HG02840 (cell line): ENCODE results near the gene CLSTN1.

Source experiments
- ATAC-seq: cut with Tn5 transposase; IDR thresholded peaks from one replicate; pipeline ENCODE4 v1.9.1; 2021; ENCODE audit warnings: mild to moderate bottlenecking, moderate library complexity, moderate number of reproducible peaks; ENCODE audit not compliant: unreplicated experiment, low FRiP score

CLSTN1 gene

DNA sequence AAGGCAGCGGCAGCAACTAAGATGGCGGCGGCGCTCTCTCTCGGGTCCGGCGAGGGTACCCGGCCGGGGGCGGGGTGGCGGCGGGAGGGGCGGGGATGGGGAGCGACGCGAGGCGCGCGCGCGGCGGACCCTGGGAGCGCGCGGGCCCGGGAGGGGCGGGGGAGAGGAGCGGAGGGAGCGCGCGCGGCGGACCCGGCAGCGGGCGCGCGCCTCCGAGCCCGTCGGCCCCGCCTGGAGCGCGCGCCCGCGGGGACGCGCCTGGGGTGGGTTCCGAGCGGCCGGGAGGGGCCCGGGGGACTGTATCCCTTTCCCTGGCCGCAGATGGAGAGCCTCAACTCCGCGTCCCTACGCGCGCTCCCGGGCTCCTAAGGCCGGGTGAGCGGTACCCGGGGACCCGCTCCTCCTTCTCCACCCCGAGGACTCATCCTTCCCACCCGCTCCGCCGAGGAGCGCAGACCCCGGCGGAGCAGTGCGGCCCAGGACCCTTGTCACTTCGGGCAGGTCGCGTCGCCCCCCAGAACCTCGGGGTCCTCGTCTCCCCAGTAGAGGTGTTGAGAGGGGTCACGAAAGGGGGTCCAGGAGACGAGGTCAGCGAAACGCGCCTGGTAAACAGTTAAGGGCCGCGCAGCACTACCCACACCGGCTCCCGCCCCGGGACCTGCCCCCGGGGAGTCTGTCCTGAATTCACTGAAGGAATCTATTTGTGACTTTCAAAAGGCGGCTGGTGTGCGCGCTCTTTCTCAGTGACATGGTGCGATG is at the start of gene CLSTN1:
TSS of gene CLSTN1 (minus strand) at position 23 of the 759 bp plus-strand sequence. CDS start 232 bp downstream, outside the sequence.
- ATAC-seq: peak; percentile 46

DNA sequence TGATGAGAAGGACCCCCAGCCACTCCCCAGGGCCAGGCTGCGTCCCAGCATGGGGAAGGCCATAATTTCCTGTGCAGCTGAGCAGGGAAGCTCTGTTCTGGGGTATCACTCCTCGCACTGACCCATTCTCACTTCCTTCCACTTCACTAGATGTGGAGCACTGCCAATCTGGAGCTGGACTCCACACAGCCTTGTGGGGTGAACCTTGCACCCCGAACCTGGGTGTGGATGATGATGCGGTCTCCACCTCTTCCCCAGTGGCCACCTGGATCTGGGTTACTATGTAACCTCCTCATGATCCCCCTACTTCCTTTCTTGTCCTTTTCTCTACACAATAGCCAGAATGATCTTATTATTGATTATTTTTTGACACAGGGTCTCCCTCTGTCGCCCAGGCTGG is 49.6 kb upstream of the CLSTN1 start:
- ATAC-seq: no peak

- no peak for ATAC-seq
Observed at GRCh38 chr1:9872430-9873165, 48.8 kb upstream of the CLSTN1 start.

DNA sequence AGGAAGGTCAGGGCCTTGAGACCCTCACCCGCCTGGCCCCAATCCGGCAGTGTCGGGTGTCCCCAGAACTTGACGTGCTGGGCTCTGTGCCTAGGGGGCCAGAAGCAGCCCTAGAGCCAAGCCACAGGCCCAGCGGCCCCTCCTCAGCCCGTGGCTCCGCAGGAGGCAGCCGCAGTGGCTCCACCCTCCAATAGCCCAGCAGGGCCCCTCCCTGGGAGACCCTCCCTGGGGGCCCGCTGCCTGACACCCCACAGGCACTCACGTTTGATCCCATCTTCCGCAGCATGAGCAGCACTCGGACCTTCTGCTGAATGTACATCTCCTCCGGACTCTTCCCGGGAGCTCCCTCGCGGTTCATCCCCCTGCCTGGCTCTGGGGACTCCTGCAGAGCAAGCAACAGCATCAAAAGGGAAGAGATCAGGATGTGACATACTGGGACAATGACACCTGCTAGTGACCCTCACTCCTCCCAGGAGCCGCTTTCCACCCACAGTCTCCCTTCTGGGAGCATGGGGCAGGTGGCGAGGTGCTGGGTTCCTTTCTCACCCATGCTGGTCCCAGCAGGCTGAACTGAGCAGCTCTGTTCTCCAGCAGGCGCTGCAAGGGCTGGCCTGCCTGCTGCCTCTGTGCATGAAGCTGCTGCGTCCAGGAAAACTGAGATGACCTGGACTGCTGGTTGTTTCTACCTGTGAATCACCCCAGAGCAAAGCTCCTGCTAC is 48.1 kb upstream of the CLSTN1 start:
- no peak for ATAC-seq

GRCh38 chr1:9871021-9871420 is 47.3 kb upstream of the CLSTN1 start:
- no peak for ATAC-seq

- no peak for ATAC-seq
Observed at GRCh38 chr1:9870572-9870971, 46.8 kb upstream of the CLSTN1 start.

GRCh38 chr1:9869831-9870251 is 46.1 kb upstream of the CLSTN1 start:
- ATAC-seq: no peak

DNA sequence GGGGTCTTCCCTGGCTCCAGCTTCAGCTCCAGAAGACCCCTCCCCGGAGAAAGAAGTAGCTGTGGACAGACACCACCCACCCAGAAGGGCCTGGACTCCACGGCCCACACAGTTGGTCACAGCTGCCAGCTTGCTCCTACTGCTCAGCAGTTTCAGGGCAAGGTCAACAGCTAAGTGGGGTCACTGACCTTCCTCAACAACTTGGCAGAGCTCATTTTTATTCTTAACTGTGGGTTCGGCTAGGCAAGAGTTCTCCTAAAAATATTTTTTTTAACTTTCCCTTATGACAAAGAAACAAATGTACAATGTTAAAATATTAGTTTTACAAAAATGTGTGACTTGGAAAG is 44.5 kb upstream of the CLSTN1 start:
- ATAC-seq: no peak

GRCh38 chr1:9867408-9868243 is 43.9 kb upstream of the CLSTN1 start:
- no peak for ATAC-seq

DNA sequence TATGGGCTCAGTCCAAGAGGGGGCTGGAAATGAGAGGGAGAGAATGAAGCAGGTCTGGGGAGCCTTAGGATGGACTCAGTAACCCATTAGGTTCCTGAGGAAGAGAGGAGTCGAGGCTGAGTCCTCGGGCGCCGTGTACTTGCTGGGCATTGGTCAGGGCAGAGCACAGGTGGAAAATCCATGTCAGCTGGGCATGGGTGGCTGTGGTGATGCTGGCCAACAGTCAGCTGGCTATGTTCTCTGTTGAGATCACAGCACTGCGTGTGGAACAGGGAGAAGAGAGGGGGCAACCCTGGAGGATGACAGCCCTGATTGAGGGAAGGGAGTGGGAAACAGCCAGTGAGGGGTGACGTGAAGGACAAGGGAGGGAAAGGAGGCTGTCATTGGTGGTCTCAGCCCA is 43.1 kb upstream of the CLSTN1 start:
- no peak for ATAC-seq

DNA sequence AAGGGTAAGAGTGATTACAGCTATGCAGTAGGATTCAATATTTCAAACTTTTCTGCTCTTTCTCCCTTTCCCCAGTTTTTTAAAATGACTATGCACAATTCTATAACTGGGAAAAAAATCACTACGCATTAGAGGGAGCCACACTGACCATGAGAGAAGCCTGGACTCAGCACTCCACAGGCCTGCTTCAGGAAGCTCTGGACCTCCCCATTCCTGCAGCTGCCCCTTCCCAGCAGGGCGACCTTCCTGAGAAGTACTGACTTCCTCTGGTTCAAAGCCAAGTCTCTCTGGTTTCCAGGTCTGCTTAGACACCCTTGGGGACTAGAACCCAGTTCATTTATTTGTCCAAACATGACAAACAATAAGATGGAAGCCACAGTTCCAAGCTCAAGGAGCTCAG is 42.0 kb upstream of the CLSTN1 start:
- no peak for ATAC-seq

DNA sequence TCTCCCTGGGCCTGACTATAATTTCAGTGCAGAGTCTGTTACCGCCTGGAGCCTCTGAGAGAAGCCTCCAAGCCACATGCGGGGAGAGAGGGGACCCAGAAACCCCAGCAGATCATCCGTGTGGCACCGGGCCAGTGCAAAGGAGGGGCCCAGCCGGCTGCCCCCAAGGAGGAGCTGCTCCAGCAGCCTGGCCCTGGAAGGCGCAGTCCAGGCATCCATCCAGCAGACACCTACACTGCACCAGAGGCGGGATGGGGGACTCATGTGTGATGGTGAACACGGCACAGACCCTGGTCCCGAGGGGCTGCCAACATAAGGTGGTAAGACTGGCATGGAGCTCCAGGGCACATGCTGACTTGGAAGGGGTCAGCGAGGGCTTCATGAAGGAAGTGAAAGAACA is 39.6 kb upstream of the CLSTN1 start:
- no peak for ATAC-seq

GRCh38 chr1:9861360-9861759 is 37.6 kb upstream of the CLSTN1 start:
- no peak for ATAC-seq

DNA sequence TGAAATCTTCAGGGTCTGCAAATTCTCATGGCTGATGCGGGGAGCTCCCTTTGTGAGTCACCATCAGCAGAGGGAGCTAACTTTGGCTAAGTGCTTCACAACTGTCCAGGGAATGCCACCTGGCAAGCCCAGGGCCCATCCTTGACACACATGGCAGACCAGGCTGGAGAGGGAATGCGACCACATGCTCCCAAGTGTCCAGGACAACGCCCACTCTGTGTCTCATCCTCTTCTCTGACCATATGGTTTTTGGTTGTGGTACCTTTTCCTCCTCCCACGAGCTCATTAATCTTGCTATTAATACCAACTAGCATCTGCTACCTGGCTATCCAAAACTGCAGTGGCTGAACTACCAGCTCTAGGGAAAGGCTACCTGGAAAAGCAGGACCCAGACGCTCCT is 37.1 kb upstream of the CLSTN1 start:
- ATAC-seq: no peak

- no peak for ATAC-seq
Observed at GRCh38 chr1:9859281-9860014, 35.7 kb upstream of the CLSTN1 start.

DNA sequence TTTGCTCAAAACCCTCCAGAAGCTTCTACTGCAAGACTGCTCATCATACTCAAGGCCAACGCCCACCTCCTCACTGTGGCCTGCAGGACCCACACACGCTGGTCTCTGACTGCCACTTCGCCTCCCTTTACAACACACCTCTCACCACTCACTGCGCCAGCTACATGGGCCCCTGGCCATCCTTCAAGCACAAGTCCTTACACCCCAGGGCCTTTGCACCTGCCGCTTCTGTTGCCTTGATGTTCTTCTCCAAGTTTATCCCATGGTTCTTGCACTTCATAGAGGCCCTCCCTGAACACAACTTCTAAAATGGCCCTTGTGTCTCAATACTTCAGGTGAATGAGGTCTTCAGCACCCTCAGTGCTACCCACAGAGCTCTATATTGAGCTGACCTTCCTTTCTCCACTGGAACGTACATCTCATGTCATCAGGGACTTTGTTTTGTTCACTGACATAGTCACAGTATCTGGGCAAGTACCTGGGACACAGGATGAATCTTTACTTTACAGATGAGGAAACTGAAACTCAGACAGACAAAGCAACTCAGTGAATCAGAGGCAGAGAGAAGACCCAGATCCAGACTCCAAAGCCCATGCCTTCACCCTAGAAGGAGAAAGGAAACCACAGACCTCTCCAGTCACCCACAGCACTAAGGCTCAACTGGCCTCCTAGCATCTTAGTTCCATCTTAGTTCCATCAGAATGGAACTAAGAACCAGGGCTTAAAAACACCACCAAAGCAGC is 34.7 kb upstream of the CLSTN1 start:
- ATAC-seq: no peak

DNA sequence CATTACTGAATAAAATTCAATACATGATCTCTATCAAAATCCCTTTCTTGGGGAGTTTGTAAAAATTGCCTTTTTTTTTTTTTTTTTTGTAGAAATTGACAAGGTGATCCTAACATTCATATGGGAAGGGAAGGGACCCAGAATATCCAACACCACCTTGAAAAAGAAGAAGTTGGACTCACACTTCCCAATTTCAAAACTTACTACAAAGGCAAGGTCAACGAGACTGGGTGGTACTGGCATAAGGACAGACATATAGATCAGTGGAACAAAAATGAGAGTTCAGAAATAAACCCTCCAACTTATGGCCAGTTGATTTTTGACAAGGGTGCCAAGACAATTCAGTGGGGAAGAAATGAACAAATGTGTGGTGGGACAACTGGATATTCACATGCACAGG is 31.4 kb upstream of the CLSTN1 start:
- no peak for ATAC-seq

GRCh38 chr1:9853249-9853595 is 29.5 kb upstream of the CLSTN1 start:
- ATAC-seq: no peak
